ENCODE results near the gene COX15.

- TF ChIP-seq POLR2AphosphoS5 (IDR thresholded peaks at IDR 0.05; ENCODE audit: low read depth, low read length) (no peak), REST (IDR thresholded peaks at IDR 0.05; ENCODE audit: insufficient read depth in 1 of 2, low read depth in 2 of 2, low read length in 2 of 2) (no peak)
Measured at GRCh38 chr10:99743841-99744240, 11.9 kb upstream of the COX15 start.

Measured in PFSK-1 (cell line).